Upper lobe of right lung (tissue), 1 donor: ENCODE results near the gene NEK5. TPM values are rescaled to one million over a fixed set of nuclear protein-coding genes. Genes with fewer than 3 reads are reported as not detected.

Experiments used
- ATAC-seq: fragments of 200-7000 bp; cut with Tn5 transposase; one replicate; pipeline ENCODE4 v1.9.1; 2020; ENCODE audit warnings: mild to moderate bottlenecking, moderate library complexity
- DNase-seq: peaks from one replicate; pipeline ENCODE4 v3.0.0-alpha.2; 2020
- H3K27ac ChIP-seq: fragments of 200-600 bp; one replicate; pipeline ENCODE4 v1.8.0; 2022
- H3K27me3 ChIP-seq: fragments of 200-600 bp; one replicate; pipeline ENCODE4 v1.8.0; 2022; ENCODE audit warnings: mild to moderate bottlenecking
- H3K36me3 ChIP-seq: fragments of 200-600 bp; one replicate; pipeline ENCODE4 v1.8.0; 2022
- H3K4me1 ChIP-seq: fragments of 200-600 bp; one replicate; pipeline ENCODE4 v1.8.0; 2022
- H3K4me3 ChIP-seq: fragments of 200-600 bp; one replicate; pipeline ENCODE4 v1.8.0; 2022; ENCODE audit warnings: mild to moderate bottlenecking
- H3K9me3 ChIP-seq: fragments of 200-600 bp; one replicate; pipeline ENCODE4 v1.8.0; 2022
- CTCF ChIP-seq: fragments of 200-600 bp; IDR thresholded peaks from one replicate; pipeline ENCODE4 v1.8.0; 2022; ENCODE audit warnings: antibody characterized with exemption
- intact Hi-C: fragments of 100-400 bp; cut with DNase I; formaldehyde crosslinking; loops from one replicate; pipeline ENCODE4 v1.11.0; 2022
- total RNA-seq: library from RNA; stranded (reverse); fragmentation: NEBNext Ultra II Directional; extraction: Animal tissue kit (Norgen Biotek cat#: 25700); gene quantifications from one replicate; pipeline ENCODE4 v1.2.1, GENCODE V29; 2021
- donor health status: DM: no; HTN: yes; CAD: no; lungs with severe emphysema.

The NEK5 gene
- total RNA-seq, 1 donor from 2014 or later, result 0.52 TPM

- Histone ChIP-seq H3K4me1 (no peaks in the 10 kb centered on the region), H3K36me3 (no peaks in the 10 kb centered on the region), H3K9me3 (no peaks in the 10 kb centered on the region), H3K4me3 (no peak overlapping the region), H3K27ac (no peak overlapping the region), H3K27me3 (no peaks in the 10 kb centered on the region)
- TF ChIP-seq CTCF, result no peak
- DNase-seq (no peak), ATAC-seq (no peak)
- intact Hi-C loops, result no loop called here
These were observed 124.2 kb downstream of the NEK5 start for GRCh38 chr13:52004511-52005170.

GRCh38 chr13:52003541-52003940 lies 125.3 kb downstream of the NEK5 start:
- no peak for ATAC-seq
- Histone ChIP-seq H3K27ac (no peak overlapping the region), H3K9me3 (no peaks in the 10 kb centered on the region), H3K36me3 (no peaks in the 10 kb centered on the region), H3K4me1 (no peaks in the 10 kb centered on the region), H3K4me3 (no peak overlapping the region), H3K27me3 (no peaks in the 10 kb centered on the region)
- TF ChIP-seq CTCF, result no peak
- intact Hi-C loops, result no loop called here
- DNase-seq, result no peak

DNA sequence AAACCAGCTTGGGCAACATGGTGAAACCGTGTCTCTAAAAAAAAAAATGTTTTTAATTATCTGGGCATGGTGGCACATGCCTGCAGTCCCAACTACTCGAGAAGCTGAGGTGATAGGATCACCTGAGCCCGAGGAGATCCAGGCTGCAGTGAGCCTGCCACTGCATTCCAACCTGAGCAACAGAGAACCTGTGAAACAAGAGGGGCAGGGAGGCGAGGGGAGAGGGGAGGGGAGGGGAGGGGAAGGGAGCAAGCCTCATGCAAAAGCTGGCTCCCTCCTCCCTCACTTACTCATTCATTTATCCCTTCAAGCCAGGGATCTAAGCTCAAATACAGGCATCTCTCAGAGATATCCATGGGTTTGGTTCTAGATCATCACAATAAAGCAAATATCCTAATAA lies 126.5 kb downstream of the NEK5 start:
- no peaks in the 10 kb centered on the region for H3K27me3 ChIP-seq
- H3K27ac ChIP-seq, result no peak overlapping the region
- H3K9me3 ChIP-seq, result no peaks in the 10 kb centered on the region
- H3K4me1 ChIP-seq, result no peaks in the 10 kb centered on the region
- TF ChIP-seq CTCF, result no peak
- H3K36me3 ChIP-seq, result no peaks in the 10 kb centered on the region
- DNase-seq (no peak), ATAC-seq (no peak)
- H3K4me3 ChIP-seq, result no peak overlapping the region
- intact Hi-C loops, result no loop called here

GRCh38 chr13:52001120-52001731 lies 127.6 kb downstream of the NEK5 start:
- peak; percentile 67 for ATAC-seq
- Histone ChIP-seq H3K36me3 (no peaks in the 10 kb centered on the region), H3K27me3 (no peaks in the 10 kb centered on the region), H3K9me3 (no peaks in the 10 kb centered on the region), H3K4me3 (no peak overlapping the region), H3K27ac (no peak overlapping the region), H3K4me1 (peaks cover 3% of the 10 kb centered on the region)
- DNase-seq, result no peak
- intact Hi-C loops, result no loop called here
- TF ChIP-seq CTCF, result peak; percentile 75

GRCh38 chr13:51999921-52000320 lies 129.0 kb downstream of the NEK5 start:
- H3K4me3 ChIP-seq, result no peak overlapping the region
- H3K27ac ChIP-seq, result no peak overlapping the region
- H3K27me3 ChIP-seq, result no peaks in the 10 kb centered on the region
- ATAC-seq (no peak), DNase-seq (no peak)
- peaks cover 10% of the 10 kb centered on the region for H3K4me1 ChIP-seq
- intact Hi-C loops, result loop anchor here (10.0 kb wide), 1 partner anchor 125 kb away; the partner anchor contains the start of gene NEK5
- no peak for TF ChIP-seq CTCF
- no peaks in the 10 kb centered on the region for H3K36me3 ChIP-seq
- no peaks in the 10 kb centered on the region for H3K9me3 ChIP-seq
